HepG2 (cell line): ENCODE measurements around the gene FCN1. TPM values are rescaled to one million over a fixed set of nuclear protein-coding genes. Genes with fewer than 3 reads are reported as not detected.

Source experiments
- ATAC-seq: fragments of 200-7000 bp; cut with Tn5 transposase; 3 replicates; pipeline ENCODE4 v1.9.1; 2020; ENCODE audit warnings: mild to moderate bottlenecking, moderate library complexity
- BruUV-seq: library from RNA; stranded (reverse); fragments of 400-500 nt; replicated peaks from 2 replicates; lab custom pipeline; 2021; lab: Mats Ljungman, UMichigan
- CTCF ChIA-PET: fragments of 300-600 bp; formaldehyde crosslinking; extraction: SDS; loops from one replicate; lab custom pipeline; 2021; ENCODE audit warnings: low total read pairs, inconsistent platforms, low intra/inter-chr PET ratio; lab: Yijun Ruan, JAX
- POLR2A ChIA-PET: fragments of 350-600 bp; sonication (Branson Sonifier 250); formaldehyde crosslinking; loops from one replicate; lab custom pipeline; 2020; ENCODE audit warnings: antibody characterized with exemption, inconsistent platforms; lab: Yijun Ruan, JAX
- DNase-seq: peaks from one replicate; pipeline ENCODE4 v3.0.0-alpha.2; 2015; ENCODE audit warnings: low spot score
- FAIRE-seq: peaks from 3 replicates; lab custom pipeline; 2011; peaks lifted over from hg19 to GRCh38; lab: Jason Lieb, UNC
- H2AFZ ChIP-seq: one replicate; pipeline ENCODE4 v1.6.1; 2011; ENCODE audit warnings: low read length, inconsistent platforms
- H3K27ac ChIP-seq: fragments of 300-600 bp; 3 replicates; pipeline ENCODE4 v1.8.0; 2011; ENCODE audit warnings: mixed run types, mild to moderate bottlenecking, mixed read lengths, low read length, inconsistent platforms; ENCODE audit not compliant: insufficient read depth; ENCODE audit errors: extremely low read length
- H3K27me3 ChIP-seq, 2 experiments: fragments of 200-600 bp in 1 of 2; 2 replicates in 1 of 2; 3 replicates in 1 of 2; pipeline versions ENCODE4 v1.6.0 to v1.8.0; 2011; ENCODE audit warnings: low read length in 2 of 2, mild to moderate bottlenecking in 2 of 2, moderate library complexity in 2 of 2, inconsistent platforms in 1 of 2; ENCODE audit not compliant: insufficient read depth in 2 of 2, control insufficient read depth in 1 of 2
- H3K36me3 ChIP-seq, 2 experiments: fragments of 200-600 bp in 1 of 2; replicated peaks in 1 of 2; 2 replicates in 1 of 2; 3 replicates in 1 of 2; pipeline versions ENCODE4 v1.5.1 to v1.8.0; 2011; ENCODE audit warnings: low read length in 2 of 2, inconsistent platforms in 1 of 2; ENCODE audit not compliant: insufficient read depth in 2 of 2, control insufficient read depth in 1 of 2
- H3K4me1 ChIP-seq: 2 replicates; pipeline ENCODE4 v1.5.1; 2012; ENCODE audit warnings: low read length, inconsistent platforms; ENCODE audit not compliant: insufficient read depth
- H3K4me2 ChIP-seq: 2 replicates; pipeline ENCODE4 v1.6.0; 2011; ENCODE audit warnings: low read depth, low read length, inconsistent platforms
- H3K4me3 ChIP-seq, 3 experiments: fragments of 200-600 bp in 1 of 3; sonication (generic), shearing (Covaris generic) in 1 of 3; replicated peaks in 1 of 3; 2 replicates each; pipeline ENCODE4 v1.5.1; 2011 to 2016; ENCODE audit warnings: low read length in 3 of 3, inconsistent platforms in 2 of 3, low read depth in 2 of 3, mild to moderate bottlenecking in 2 of 3, control low read depth in 1 of 3, mixed read lengths in 1 of 3; ENCODE audit not compliant: insufficient read depth in 1 of 3
- H3K79me2 ChIP-seq: one replicate; pipeline ENCODE4 v1.6.1; 2011; ENCODE audit warnings: low read length, inconsistent platforms; ENCODE audit not compliant: insufficient read depth
- H3K9ac ChIP-seq: 2 replicates; pipeline ENCODE4 v1.6.0; 2011; ENCODE audit warnings: mild to moderate bottlenecking, low read depth, low read length, inconsistent platforms; ENCODE audit not compliant: insufficient read depth
- H3K9me3 ChIP-seq: 2 replicates; pipeline ENCODE4 v1.5.1; 2012; ENCODE audit warnings: mild to moderate bottlenecking, low read length
- H4K20me1 ChIP-seq: 2 replicates; pipeline ENCODE4 v1.6.0; 2011; ENCODE audit warnings: inconsistent platforms, mild to moderate bottlenecking, low read length, moderate library complexity; ENCODE audit not compliant: insufficient read depth
- AKAP8 ChIP-seq: sonication (generic); formaldehyde crosslinking; IDR thresholded peaks from 2 replicates; pipeline ENCODE4 v1.5.1; 2020; ENCODE audit warnings: mild to moderate bottlenecking, missing genetic modification reagents
- MEF2D ChIP-seq: sonication (generic); formaldehyde crosslinking; IDR thresholded peaks from 2 replicates; pipeline ENCODE4 v1.5.1; 2020; ENCODE audit warnings: mild to moderate bottlenecking, missing genetic modification reagents
- REPIN1 ChIP-seq: sonication (generic); formaldehyde crosslinking; IDR thresholded peaks from 2 replicates; pipeline ENCODE4 v1.8.0; 2022; ENCODE audit warnings: missing genetic modification reagents, low read depth, mild to moderate bottlenecking, borderline replicate concordance
- STAG1 ChIP-seq: sonication (generic); formaldehyde crosslinking; IDR thresholded peaks from 2 replicates; pipeline ENCODE4 v1.4.0; 2020; ENCODE audit warnings: missing genetic modification reagents
- ZFP90 ChIP-seq: sonication (generic); formaldehyde crosslinking; IDR thresholded peaks from 2 replicates; pipeline ENCODE4 v1.8.0; 2022; ENCODE audit warnings: missing genetic modification reagents, mild to moderate bottlenecking, inconsistent platforms, borderline replicate concordance
- ZMYM4 ChIP-seq: sonication (generic); formaldehyde crosslinking; IDR thresholded peaks from 2 replicates; pipeline ENCODE4 v1.8.1; 2023; ENCODE audit warnings: mild to moderate bottlenecking, missing genetic modification reagents
- ZNF124 ChIP-seq: sonication (generic); formaldehyde crosslinking; IDR thresholded peaks from 2 replicates; pipeline ENCODE4 v1.4.0; 2020; ENCODE audit warnings: missing genetic modification reagents
- ZNF746 ChIP-seq: sonication (generic); formaldehyde crosslinking; IDR thresholded peaks from 2 replicates; pipeline ENCODE4 v1.8.0; 2022; ENCODE audit warnings: mild to moderate bottlenecking, missing genetic modification reagents
- ZZZ3 ChIP-seq: sonication (generic); formaldehyde crosslinking; IDR thresholded peaks from 2 replicates; pipeline ENCODE4 v1.4.0; 2020; ENCODE audit warnings: missing genetic modification reagents, mild to moderate bottlenecking, borderline replicate concordance
- WGBS: methylation state at CpG from one replicate; pipeline ENCODE4 v1.1.6; 2017; ENCODE audit warnings: low lambda C conversion rate; 5-methylcytosine and 5-hydroxymethylcytosine counted together
- in situ Hi-C: cut with HindIII; loops from 2 replicates; pipeline ENCODE4 v1.10.0; 2017; ENCODE audit warnings: low pct_unique_long_range_greater_than_20kb; ENCODE audit not compliant: extremely low pct_ligation_motif_present
- intact Hi-C: fragments of 100-400 bp; cut with micrococcal nuclease; formaldehyde crosslinking; loops from one replicate; pipeline ENCODE4 v1.10.0; 2022; ENCODE audit not compliant: unreplicated experiment
- polyA plus RNA-seq, 8 experiments: library from polyadenylated mRNA; depleted of rRNA in 3 of 8; stranded (reverse) in 7 of 8; unstranded in 1 of 8; fragments of >200 nt; fragmentation: Illumina TruSeq in 4 of 8; extraction: Trizol in 4 of 8; gene quantifications; 2 replicates each; pipeline versions ENCODE4 v1.2.1 to v1.2.3, GENCODE V29; 2011 to 2016; ENCODE audit warnings: low read depth in 4 of 8, missing spikeins in 1 of 8, mixed read lengths in 1 of 8; ENCODE audit not compliant: insufficient read depth in 1 of 8
- total RNA-seq, 5 experiments: library from RNA; depleted of rRNA; stranded (reverse); fragments of >200 nt; fragmentation: Illumina TruSeq; extraction: Trizol; gene quantifications; 2 replicates each; pipeline ENCODE4 v1.2.3, GENCODE V29; 2016; ENCODE audit warnings: low read depth in 1 of 5
- TF ChIP-seq, protein P1 (sequence below): sonication (generic); formaldehyde crosslinking; IDR thresholded peaks from 2 replicates; pipeline ENCODE4 v1.5.1; 2020; ENCODE audit warnings: missing genetic modification reagents, mild to moderate bottlenecking, borderline replicate concordance
- TF ChIP-seq, protein P2 (sequence below): sonication (generic); formaldehyde crosslinking; IDR thresholded peaks from 2 replicates; pipeline ENCODE4 v1.4.0; 2020; ENCODE audit warnings: missing genetic modification reagents
- TF ChIP-seq, protein P3 (sequence below): sonication (generic); formaldehyde crosslinking; conservative IDR thresholded peaks from 2 replicates; pipeline ENCODE4 v1.8.0; 2022; ENCODE audit warnings: mild to moderate bottlenecking, moderate library complexity, missing genetic modification reagents
- TF ChIP-seq, protein P4 (sequence below): sonication (generic); formaldehyde crosslinking; IDR thresholded peaks from 2 replicates; pipeline ENCODE4 v1.4.0; 2020; ENCODE audit warnings: missing genetic modification reagents, borderline replicate concordance

FCN1 gene
- total and polyA plus RNA-seq, 2 of the 13 experiments (the other 11 are each of a cell fraction or from before 2014, with no cell fraction given): not detected

DNA sequence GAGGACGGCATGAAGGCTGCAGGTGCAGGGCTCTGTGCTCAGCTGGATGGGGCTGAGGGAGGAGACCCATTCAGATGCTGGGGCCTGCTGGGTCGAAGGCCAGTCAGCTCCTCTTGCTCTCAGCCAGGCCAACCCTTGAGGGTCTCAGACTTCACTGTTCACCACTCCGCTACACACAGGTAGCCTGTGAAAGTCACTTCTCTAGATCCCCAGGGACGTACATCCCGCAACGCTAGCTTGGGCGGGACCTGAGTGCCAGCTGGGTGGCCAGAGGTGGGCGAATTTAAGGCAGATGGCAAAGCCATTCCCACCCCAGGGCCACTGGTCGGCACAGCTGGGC lies 42.2 kb upstream of the FCN1 start:
- ChIA-PET CTCF (no interaction called here), POLR2A (no interaction called here)
- no peaks in the 10 kb centered on the region for H3K36me3 ChIP-seq
- no peaks in the 10 kb centered on the region for H4K20me1 ChIP-seq
- in situ Hi-C loops: no loop called here
- H3K4me1 ChIP-seq: no peaks in the 10 kb centered on the region
- no peak overlapping the region for H3K4me2 ChIP-seq
- H3K27me3 ChIP-seq: peaks cover 11 to 38% of the 10 kb centered on the region in 2 experiments; a peak in 4 of 5 replicates
- no peak overlapping the region for H3K27ac ChIP-seq
- intact Hi-C loops: no loop called here
- no TSS peak for BruUV-seq
- H3K9ac ChIP-seq: no peak overlapping the region
- no CpG with 5 or more reads among the region's 9 CpGs for WGBS
- FAIRE-seq (no peak), DNase-seq (no peak), ATAC-seq (no peak)
- H3K9me3 ChIP-seq: no peaks in the 10 kb centered on the region
- no peaks in the 10 kb centered on the region for H3K79me2 ChIP-seq
- no peak overlapping the region for H3K4me3 ChIP-seq
- no peak overlapping the region for H2AFZ ChIP-seq
- no peak for TF ChIP-seq STAG1
- TF ChIP-seq, protein P1, sequence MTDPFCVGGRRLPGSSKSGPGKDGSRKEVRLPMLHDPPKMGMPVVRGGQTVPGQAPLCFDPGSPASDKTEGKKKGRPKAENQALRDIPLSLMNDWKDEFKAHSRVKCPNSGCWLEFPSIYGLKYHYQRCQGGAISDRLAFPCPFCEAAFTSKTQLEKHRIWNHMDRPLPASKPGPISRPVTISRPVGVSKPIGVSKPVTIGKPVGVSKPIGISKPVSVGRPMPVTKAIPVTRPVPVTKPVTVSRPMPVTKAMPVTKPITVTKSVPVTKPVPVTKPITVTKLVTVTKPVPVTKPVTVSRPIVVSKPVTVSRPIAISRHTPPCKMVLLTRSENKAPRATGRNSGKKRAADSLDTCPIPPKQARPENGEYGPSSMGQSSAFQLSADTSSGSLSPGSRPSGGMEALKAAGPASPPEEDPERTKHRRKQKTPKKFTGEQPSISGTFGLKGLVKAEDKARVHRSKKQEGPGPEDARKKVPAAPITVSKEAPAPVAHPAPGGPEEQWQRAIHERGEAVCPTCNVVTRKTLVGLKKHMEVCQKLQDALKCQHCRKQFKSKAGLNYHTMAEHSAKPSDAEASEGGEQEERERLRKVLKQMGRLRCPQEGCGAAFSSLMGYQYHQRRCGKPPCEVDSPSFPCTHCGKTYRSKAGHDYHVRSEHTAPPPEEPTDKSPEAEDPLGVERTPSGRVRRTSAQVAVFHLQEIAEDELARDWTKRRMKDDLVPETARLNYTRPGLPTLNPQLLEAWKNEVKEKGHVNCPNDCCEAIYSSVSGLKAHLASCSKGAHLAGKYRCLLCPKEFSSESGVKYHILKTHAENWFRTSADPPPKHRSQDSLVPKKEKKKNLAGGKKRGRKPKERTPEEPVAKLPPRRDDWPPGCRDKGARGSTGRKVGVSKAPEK: no peak
- no peak for TF ChIP-seq ZZZ3 (CRISPR knock-in tag)
- TF ChIP-seq, protein P2, sequence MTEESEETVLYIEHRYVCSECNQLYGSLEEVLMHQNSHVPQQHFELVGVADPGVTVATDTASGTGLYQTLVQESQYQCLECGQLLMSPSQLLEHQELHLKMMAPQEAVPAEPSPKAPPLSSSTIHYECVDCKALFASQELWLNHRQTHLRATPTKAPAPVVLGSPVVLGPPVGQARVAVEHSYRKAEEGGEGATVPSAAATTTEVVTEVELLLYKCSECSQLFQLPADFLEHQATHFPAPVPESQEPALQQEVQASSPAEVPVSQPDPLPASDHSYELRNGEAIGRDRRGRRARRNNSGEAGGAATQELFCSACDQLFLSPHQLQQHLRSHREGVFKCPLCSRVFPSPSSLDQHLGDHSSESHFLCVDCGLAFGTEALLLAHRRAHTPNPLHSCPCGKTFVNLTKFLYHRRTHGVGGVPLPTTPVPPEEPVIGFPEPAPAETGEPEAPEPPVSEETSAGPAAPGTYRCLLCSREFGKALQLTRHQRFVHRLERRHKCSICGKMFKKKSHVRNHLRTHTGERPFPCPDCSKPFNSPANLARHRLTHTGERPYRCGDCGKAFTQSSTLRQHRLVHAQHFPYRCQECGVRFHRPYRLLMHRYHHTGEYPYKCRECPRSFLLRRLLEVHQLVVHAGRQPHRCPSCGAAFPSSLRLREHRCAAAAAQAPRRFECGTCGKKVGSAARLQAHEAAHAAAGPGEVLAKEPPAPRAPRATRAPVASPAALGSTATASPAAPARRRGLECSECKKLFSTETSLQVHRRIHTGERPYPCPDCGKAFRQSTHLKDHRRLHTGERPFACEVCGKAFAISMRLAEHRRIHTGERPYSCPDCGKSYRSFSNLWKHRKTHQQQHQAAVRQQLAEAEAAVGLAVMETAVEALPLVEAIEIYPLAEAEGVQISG (CRISPR knock-in tag): no peak
- TF ChIP-seq, protein P3, sequence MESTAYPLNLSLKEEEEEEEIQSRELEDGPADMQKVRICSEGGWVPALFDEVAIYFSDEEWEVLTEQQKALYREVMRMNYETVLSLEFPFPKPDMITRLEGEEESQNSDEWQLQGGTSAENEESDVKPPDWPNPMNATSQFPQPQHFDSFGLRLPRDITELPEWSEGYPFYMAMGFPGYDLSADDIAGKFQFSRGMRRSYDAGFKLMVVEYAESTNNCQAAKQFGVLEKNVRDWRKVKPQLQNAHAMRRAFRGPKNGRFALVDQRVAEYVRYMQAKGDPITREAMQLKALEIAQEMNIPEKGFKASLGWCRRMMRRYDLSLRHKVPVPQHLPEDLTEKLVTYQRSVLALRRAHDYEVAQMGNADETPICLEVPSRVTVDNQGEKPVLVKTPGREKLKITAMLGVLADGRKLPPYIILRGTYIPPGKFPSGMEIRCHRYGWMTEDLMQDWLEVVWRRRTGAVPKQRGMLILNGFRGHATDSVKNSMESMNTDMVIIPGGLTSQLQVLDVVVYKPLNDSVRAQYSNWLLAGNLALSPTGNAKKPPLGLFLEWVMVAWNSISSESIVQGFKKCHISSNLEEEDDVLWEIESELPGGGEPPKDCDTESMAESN (CRISPR knock-in tag): no peak
- TF ChIP-seq ZNF746 (CRISPR knock-in tag): no peak
- TF ChIP-seq ZFP90: no peak
- TF ChIP-seq ZNF124 (CRISPR knock-in tag): no peak
- no peak for TF ChIP-seq REPIN1 (CRISPR knock-in tag)
- TF ChIP-seq MEF2D (CRISPR knock-in tag): no peak
- TF ChIP-seq ZMYM4 (CRISPR knock-in tag): no peak
- TF ChIP-seq, protein P4, sequence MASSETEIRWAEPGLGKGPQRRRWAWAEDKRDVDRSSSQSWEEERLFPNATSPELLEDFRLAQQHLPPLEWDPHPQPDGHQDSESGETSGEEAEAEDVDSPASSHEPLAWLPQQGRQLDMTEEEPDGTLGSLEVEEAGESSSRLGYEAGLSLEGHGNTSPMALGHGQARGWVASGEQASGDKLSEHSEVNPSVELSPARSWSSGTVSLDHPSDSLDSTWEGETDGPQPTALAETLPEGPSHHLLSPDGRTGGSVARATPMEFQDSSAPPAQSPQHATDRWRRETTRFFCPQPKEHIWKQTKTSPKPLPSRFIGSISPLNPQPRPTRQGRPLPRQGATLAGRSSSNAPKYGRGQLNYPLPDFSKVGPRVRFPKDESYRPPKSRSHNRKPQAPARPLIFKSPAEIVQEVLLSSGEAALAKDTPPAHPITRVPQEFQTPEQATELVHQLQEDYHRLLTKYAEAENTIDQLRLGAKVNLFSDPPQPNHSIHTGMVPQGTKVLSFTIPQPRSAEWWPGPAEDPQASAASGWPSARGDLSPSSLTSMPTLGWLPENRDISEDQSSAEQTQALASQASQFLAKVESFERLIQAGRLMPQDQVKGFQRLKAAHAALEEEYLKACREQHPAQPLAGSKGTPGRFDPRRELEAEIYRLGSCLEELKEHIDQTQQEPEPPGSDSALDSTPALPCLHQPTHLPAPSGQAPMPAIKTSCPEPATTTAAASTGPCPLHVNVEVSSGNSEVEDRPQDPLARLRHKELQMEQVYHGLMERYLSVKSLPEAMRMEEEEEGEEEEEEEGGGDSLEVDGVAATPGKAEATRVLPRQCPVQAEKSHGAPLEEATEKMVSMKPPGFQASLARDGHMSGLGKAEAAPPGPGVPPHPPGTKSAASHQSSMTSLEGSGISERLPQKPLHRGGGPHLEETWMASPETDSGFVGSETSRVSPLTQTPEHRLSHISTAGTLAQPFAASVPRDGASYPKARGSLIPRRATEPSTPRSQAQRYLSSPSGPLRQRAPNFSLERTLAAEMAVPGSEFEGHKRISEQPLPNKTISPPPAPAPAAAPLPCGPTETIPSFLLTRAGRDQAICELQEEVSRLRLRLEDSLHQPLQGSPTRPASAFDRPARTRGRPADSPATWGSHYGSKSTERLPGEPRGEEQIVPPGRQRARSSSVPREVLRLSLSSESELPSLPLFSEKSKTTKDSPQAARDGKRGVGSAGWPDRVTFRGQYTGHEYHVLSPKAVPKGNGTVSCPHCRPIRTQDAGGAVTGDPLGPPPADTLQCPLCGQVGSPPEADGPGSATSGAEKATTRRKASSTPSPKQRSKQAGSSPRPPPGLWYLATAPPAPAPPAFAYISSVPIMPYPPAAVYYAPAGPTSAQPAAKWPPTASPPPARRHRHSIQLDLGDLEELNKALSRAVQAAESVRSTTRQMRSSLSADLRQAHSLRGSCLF (CRISPR knock-in tag): no peak
- TF ChIP-seq AKAP8: no peak
